HCT116 (cell line): ENCODE data around the gene RFLNA. TPM values are rescaled to one million over a fixed set of nuclear protein-coding genes. Genes with fewer than 3 reads are reported as not detected.
"Not testable (repeated sequence)": the region's sequence is repeated elsewhere in the genome, so short reads cannot be mapped to it uniquely, and the experiment has no call there.

Experiments used
- ATAC-seq: fragments of 200-7000 bp; cut with Tn5 transposase; 2 replicates; pipeline ENCODE4 v1.9.1; 2020; ENCODE audit warnings: mild to moderate bottlenecking, moderate library complexity
- BruUV-seq: library from RNA; stranded (reverse); fragments of 400-500 nt; replicated peaks from 2 replicates; lab custom pipeline; 2021; lab: Mats Ljungman, UMichigan
- CTCF ChIA-PET: fragments of 300-600 bp; sonication (Branson Sonifier 250); formaldehyde crosslinking; loops from one replicate; lab custom pipeline; 2021; ENCODE audit warnings: antibody characterized with exemption; lab: Charles Lee
- POLR2A ChIA-PET: fragments of 300-600, 350-600 bp; sonication (Branson Sonifier 250); formaldehyde crosslinking; loops from one replicate; lab custom pipeline; 2021; ENCODE audit warnings: antibody characterized with exemption; lab: Charles Lee
- RAD21 ChIA-PET, 2 experiments: fragments of 300-600 bp; sonication (Branson Sonifier 250); formaldehyde crosslinking; loops; one replicate each; lab custom pipeline; 2023; ENCODE audit warnings: low total read pairs in 2 of 2; ENCODE audit not compliant: uncharacterized antibody in 2 of 2, unreplicated experiment in 2 of 2, low non-redundant PET in 1 of 2; lab: Charles Lee
- DNase-seq: peaks from one replicate; pipeline ENCODE4 v3.0.0-alpha.2; 2010; ENCODE audit warnings: low read depth, low spot score
- H2AFZ ChIP-seq: fragments of 200-600 bp; shearing (Covaris generic), sonication (generic); 2 replicates; pipeline ENCODE4 v1.6.1; 2017; ENCODE audit warnings: low read depth, mixed run types, mixed read lengths, antibody characterized with exemption, low read length; ENCODE audit not compliant: poor library complexity, severe bottlenecking
- H3K27ac ChIP-seq: 2 replicates; pipeline ENCODE4 v1.5.1; 2012; ENCODE audit warnings: low read depth, low read length
- H3K27me3 ChIP-seq: fragments of 200-600 bp; sonication (generic); 2 replicates; pipeline ENCODE4 v1.6.1; 2016; ENCODE audit warnings: mixed run types, low read length, mixed read lengths; ENCODE audit not compliant: insufficient read depth
- H3K36me3 ChIP-seq, 2 experiments: fragments of 200-500 bp in 1 of 2; fragments of 200-600 bp in 1 of 2; sonication (Bioruptor generic) in 1 of 2; sonication (generic) in 1 of 2; 2 replicates each; pipeline versions ENCODE4 v1.5.1 to v1.6.1; 2014 to 2016; ENCODE audit warnings: low read length in 2 of 2, inconsistent platforms in 1 of 2, mixed read lengths in 1 of 2, mixed run types in 1 of 2; ENCODE audit not compliant: insufficient read depth in 2 of 2, control insufficient read depth in 1 of 2
- H3K4me1 ChIP-seq, 2 experiments: fragments of 200-600 bp in 1 of 2; sonication (generic) in 1 of 2; 2 replicates each; pipeline versions ENCODE4 v1.5.1 to v1.6.1; 2012 to 2017; ENCODE audit warnings: low read length in 2 of 2, inconsistent platforms in 1 of 2, mild to moderate bottlenecking in 1 of 2, mixed read lengths in 1 of 2, mixed run types in 1 of 2, moderate library complexity in 1 of 2; ENCODE audit not compliant: insufficient read depth in 2 of 2, control insufficient read depth in 1 of 2
- H3K4me2 ChIP-seq: fragments of 200-600 bp; sonication (generic); 2 replicates; pipeline ENCODE4 v1.6.1; 2017; ENCODE audit warnings: mixed run types, low read length, mixed read lengths
- H3K4me3 ChIP-seq, 2 experiments: fragments of 200-600 bp in 1 of 2; sonication (generic) in 1 of 2; replicated peaks in 1 of 2; 2 replicates each; pipeline ENCODE4 v1.5.1; 2011 to 2016; ENCODE audit warnings: low read length in 2 of 2, control low read depth in 1 of 2, low read depth in 1 of 2, mild to moderate bottlenecking in 1 of 2, mixed read lengths in 1 of 2, mixed run types in 1 of 2
- H3K79me2 ChIP-seq: fragments of 200-600 bp; sonication (generic); 2 replicates; pipeline ENCODE4 v1.6.1; 2017; ENCODE audit warnings: mild to moderate bottlenecking, mixed run types, low read length, moderate library complexity, mixed read lengths; ENCODE audit not compliant: insufficient read depth
- H3K9ac ChIP-seq: fragments of 200-600 bp; sonication (generic); 2 replicates; pipeline ENCODE4 v1.6.1; 2016; ENCODE audit warnings: low read length, mixed read lengths
- H3K9me2 ChIP-seq: fragments of 200-600 bp; sonication (generic), shearing (Covaris generic); 2 replicates; pipeline ENCODE4 v1.6.1; 2017; ENCODE audit warnings: mixed run types, mild to moderate bottlenecking, moderate library complexity; ENCODE audit not compliant: insufficient read depth
- H3K9me3 ChIP-seq, 2 experiments: fragments of 200-500 bp in 1 of 2; fragments of 200-600 bp in 1 of 2; sonication (Bioruptor generic) in 1 of 2; sonication (generic) in 1 of 2; 2 replicates each; pipeline ENCODE4 v1.6.1; 2014 to 2017; ENCODE audit warnings: low read length in 2 of 2, mixed read lengths in 2 of 2, inconsistent platforms in 1 of 2, low read depth in 1 of 2, mild to moderate bottlenecking in 1 of 2, mixed run types in 1 of 2, moderate library complexity in 1 of 2; ENCODE audit not compliant: control insufficient read depth in 1 of 2, insufficient read depth in 1 of 2
- H4K20me1 ChIP-seq: fragments of 200-600 bp; sonication (generic), shearing (Covaris generic); 2 replicates; pipeline ENCODE4 v1.6.1; 2017; ENCODE audit warnings: mixed run types, mild to moderate bottlenecking, moderate library complexity; ENCODE audit not compliant: insufficient read depth
- CBX3 ChIP-seq: IDR thresholded peaks from 2 replicates; pipeline ENCODE4 v1.6.1; 2012; ENCODE audit warnings: low read depth
- EGR1 ChIP-seq: IDR thresholded peaks from 2 replicates; pipeline ENCODE4 v1.6.1; 2012; ENCODE audit warnings: low read depth
- JUND ChIP-seq: IDR thresholded peaks from 2 replicates; pipeline ENCODE4 v1.6.1; 2012
- TCF7L2 ChIP-seq: IDR thresholded peaks from 2 replicates; pipeline ENCODE4 v1.7.0; 2011; ENCODE audit warnings: borderline replicate concordance, inconsistent platforms; ENCODE audit not compliant: insufficient read depth, insufficient read length; ENCODE audit errors: extremely low read depth
- ZFX ChIP-seq: fragments of 450-650 bp; IDR thresholded peaks from 2 replicates; pipeline ENCODE4 v1.6.1; 2017
- intact Hi-C: fragments of 100-400 bp; cut with micrococcal nuclease; formaldehyde crosslinking; loops from 2 replicates; pipeline ENCODE4 v1.10.0; 2022
- total RNA-seq: library from RNA; stranded (reverse); gene quantifications from one replicate; pipeline ENCODE4 v1.2.1, GENCODE V29; 2021; ENCODE audit not compliant: unreplicated experiment
- TF ChIP-seq, protein P1 (sequence below): IDR thresholded peaks from 2 replicates; pipeline ENCODE4 v1.6.1; 2011; ENCODE audit warnings: mild to moderate bottlenecking, low read length, moderate library complexity; ENCODE audit not compliant: insufficient replicate concordance; ENCODE audit errors: extremely low read depth
- TF ChIP-seq, protein P2 (sequence below), 3 experiments: fragments of 200-600 bp in 1 of 3; sonication (generic) in 1 of 3; IDR thresholded peaks in 2 of 3; conservative IDR thresholded peaks in 1 of 3; 2 replicates each; pipeline ENCODE4 v1.5.1; 2012 to 2017; ENCODE audit warnings: low read depth in 2 of 3, low read length in 2 of 3, antibody characterized with exemption in 1 of 3, borderline replicate concordance in 1 of 3, control low read depth in 1 of 3, mild to moderate bottlenecking in 1 of 3, mixed read lengths in 1 of 3, mixed run types in 1 of 3, moderate library complexity in 1 of 3; ENCODE audit not compliant: insufficient read depth in 1 of 3

Gene RFLNA
- total RNA-seq, 1 experiment from 2014 or later, result not detected

DNA sequence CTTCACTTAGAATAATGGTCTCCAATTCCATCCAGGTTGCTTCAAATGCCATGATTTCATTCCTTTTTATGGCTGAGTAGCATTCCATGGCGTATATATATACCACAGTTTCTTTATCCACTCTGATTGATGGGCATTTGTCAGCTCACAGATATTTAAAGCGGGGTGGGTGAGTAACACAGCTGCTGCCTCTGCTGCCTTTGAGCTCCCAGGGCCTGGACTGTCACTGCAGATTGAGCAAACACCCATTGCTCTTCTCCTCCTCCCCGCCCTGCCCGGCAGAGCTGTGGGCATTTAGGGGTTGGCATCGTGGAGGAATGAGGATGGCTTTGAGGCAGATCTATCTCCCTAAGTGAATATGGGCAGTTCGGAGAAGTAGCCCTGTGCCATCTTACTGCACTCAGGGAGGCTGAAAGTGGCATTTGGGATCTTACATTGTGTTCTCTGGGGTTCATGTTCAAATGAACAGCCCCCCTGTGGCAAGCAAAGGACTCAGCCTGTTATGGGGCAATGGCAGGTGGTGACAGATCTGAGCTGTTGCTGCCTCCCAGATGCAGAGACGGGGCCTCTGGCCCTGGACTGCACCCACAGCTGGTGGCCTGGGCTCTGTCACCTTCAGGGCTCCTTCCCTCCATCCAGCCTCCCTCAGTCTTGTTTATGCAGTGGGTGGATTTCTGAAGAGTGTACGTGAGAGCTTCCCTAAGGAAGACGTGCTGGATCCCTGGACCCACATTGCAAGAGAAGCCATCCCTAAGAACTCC is 4.9 kb downstream of the RFLNA start (continued):
- TF ChIP-seq, protein P1, sequence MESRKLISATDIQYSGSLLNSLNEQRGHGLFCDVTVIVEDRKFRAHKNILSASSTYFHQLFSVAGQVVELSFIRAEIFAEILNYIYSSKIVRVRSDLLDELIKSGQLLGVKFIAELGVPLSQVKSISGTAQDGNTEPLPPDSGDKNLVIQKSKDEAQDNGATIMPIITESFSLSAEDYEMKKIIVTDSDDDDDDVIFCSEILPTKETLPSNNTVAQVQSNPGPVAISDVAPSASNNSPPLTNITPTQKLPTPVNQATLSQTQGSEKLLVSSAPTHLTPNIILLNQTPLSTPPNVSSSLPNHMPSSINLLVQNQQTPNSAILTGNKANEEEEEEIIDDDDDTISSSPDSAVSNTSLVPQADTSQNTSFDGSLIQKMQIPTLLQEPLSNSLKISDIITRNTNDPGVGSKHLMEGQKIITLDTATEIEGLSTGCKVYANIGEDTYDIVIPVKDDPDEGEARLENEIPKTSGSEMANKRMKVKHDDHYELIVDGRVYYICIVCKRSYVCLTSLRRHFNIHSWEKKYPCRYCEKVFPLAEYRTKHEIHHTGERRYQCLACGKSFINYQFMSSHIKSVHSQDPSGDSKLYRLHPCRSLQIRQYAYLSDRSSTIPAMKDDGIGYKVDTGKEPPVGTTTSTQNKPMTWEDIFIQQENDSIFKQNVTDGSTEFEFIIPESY, result no peak
- no peak for TF ChIP-seq EGR1
- TF ChIP-seq JUND, result no peak
- no peak for TF ChIP-seq CBX3
- TF ChIP-seq, protein P2, sequence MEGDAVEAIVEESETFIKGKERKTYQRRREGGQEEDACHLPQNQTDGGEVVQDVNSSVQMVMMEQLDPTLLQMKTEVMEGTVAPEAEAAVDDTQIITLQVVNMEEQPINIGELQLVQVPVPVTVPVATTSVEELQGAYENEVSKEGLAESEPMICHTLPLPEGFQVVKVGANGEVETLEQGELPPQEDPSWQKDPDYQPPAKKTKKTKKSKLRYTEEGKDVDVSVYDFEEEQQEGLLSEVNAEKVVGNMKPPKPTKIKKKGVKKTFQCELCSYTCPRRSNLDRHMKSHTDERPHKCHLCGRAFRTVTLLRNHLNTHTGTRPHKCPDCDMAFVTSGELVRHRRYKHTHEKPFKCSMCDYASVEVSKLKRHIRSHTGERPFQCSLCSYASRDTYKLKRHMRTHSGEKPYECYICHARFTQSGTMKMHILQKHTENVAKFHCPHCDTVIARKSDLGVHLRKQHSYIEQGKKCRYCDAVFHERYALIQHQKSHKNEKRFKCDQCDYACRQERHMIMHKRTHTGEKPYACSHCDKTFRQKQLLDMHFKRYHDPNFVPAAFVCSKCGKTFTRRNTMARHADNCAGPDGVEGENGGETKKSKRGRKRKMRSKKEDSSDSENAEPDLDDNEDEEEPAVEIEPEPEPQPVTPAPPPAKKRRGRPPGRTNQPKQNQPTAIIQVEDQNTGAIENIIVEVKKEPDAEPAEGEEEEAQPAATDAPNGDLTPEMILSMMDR (IDR thresholded peaks at IDR 0.05 in 2 of 3, conservative IDR thresholded peaks at IDR 0.05 in 1 of 3; ENCODE audit: borderline replicate concordance in 1 of 3, insufficient read depth in 1 of 3, low read depth in 2 of 3, low read length in 2 of 3), result no peak
- TF ChIP-seq TCF7L2, result no peak
- TF ChIP-seq ZFX, result no peak

DNA sequence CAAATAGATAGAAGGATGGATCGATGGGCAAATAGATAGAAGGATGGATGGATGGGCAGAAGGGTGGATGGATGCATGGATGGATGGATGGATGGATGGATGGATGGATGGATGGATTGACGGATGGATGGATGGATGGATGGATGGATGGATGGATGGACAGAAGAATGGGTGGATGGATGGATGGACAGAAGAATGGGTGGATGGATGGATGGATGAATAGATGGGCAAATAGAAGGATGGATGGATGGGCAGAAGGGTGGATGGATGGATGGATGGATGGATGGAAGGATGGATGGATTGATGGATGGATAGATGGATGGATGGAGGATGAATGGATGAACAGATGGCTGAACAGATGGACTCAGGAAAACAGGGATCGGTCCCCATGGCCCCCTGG is 5.8 kb downstream of the RFLNA start:
- POLR2A ChIA-PET, H3K4me2 ChIP-seq, RAD21 ChIA-PET, intact Hi-C loops, H3K79me2 ChIP-seq, H3K27ac ChIP-seq, H3K9me3 ChIP-seq, CTCF ChIA-PET, DNase-seq, H4K20me1 ChIP-seq, BruUV-seq, H2AFZ ChIP-seq, H3K36me3 ChIP-seq, H3K27me3 ChIP-seq, H3K9ac ChIP-seq, ATAC-seq, H3K9me2 ChIP-seq, H3K4me3 ChIP-seq, H3K4me1 ChIP-seq: not testable (repeated sequence)
